HepG2 (cell line): Measurements from ENCODE around the gene TADA3. TPM values are rescaled to one million over a fixed set of nuclear protein-coding genes. Genes with fewer than 3 reads are reported as not detected.

Experiments used
- BRD4 ChIP-seq: sonication (generic); formaldehyde crosslinking; IDR thresholded peaks from 2 replicates; pipeline ENCODE4 v1.4.0; 2020; ENCODE audit warnings: missing genetic modification reagents
- CHD4 ChIP-seq: fragments of 200-600 bp; sonication (generic); IDR thresholded peaks from 2 replicates; pipeline ENCODE4 v1.7.0; 2017; ENCODE audit warnings: mild to moderate bottlenecking, low read length, borderline replicate concordance
- FOXK1 ChIP-seq: sonication (generic); formaldehyde crosslinking; IDR thresholded peaks from 2 replicates; pipeline ENCODE4 v1.4.0; 2020; ENCODE audit warnings: low read depth, missing genetic modification reagents, borderline replicate concordance
- MXD4 ChIP-seq: IDR thresholded peaks from 2 replicates; pipeline ENCODE4 v1.6.1; 2016; ENCODE audit warnings: mild to moderate bottlenecking, missing biosample characterization, missing genetic modification reagents
- MXI1 ChIP-seq: IDR thresholded peaks from 3 replicates; pipeline ENCODE4 v1.6.1; 2012; ENCODE audit warnings: low read depth, low read length, inconsistent platforms, borderline replicate concordance
- NR3C1 ChIP-seq: sonication (generic); formaldehyde crosslinking; IDR thresholded peaks from 2 replicates; pipeline ENCODE4 v1.4.0; 2020; ENCODE audit warnings: missing genetic modification reagents
- RBAK ChIP-seq: sonication (generic); formaldehyde crosslinking; IDR thresholded peaks from 2 replicates; pipeline ENCODE4 v1.5.1; 2020; ENCODE audit warnings: mild to moderate bottlenecking, missing genetic modification reagents
- SAFB2 ChIP-seq: sonication (generic); formaldehyde crosslinking; IDR thresholded peaks from 2 replicates; pipeline ENCODE4 v1.5.1; 2020; ENCODE audit warnings: missing genetic modification reagents, low read depth, mild to moderate bottlenecking, borderline replicate concordance
- SMC3 ChIP-seq: IDR thresholded peaks from 2 replicates; pipeline ENCODE4 v1.6.1; 2011; ENCODE audit warnings: low read length, improper control_type of control experiment
- TEAD2 ChIP-seq: sonication (generic); formaldehyde crosslinking; IDR thresholded peaks from 2 replicates; pipeline ENCODE4 v1.9.0; 2021; ENCODE audit warnings: missing genetic modification reagents
- THRA ChIP-seq: sonication (generic); formaldehyde crosslinking; IDR thresholded peaks from 2 replicates; pipeline ENCODE4 v1.4.0; 2020; ENCODE audit warnings: missing genetic modification reagents, borderline replicate concordance
- ZNF232 ChIP-seq: sonication (generic); formaldehyde crosslinking; IDR thresholded peaks from 2 replicates; pipeline ENCODE4 v1.4.0; 2020; ENCODE audit warnings: missing genetic modification reagents, borderline replicate concordance
- ZNF430 ChIP-seq: sonication (generic); formaldehyde crosslinking; IDR thresholded peaks from 2 replicates; pipeline ENCODE4 v1.9.0; 2021; ENCODE audit warnings: mild to moderate bottlenecking, missing genetic modification reagents
- ZNF446 ChIP-seq: sonication (generic); formaldehyde crosslinking; IDR thresholded peaks from 2 replicates; pipeline ENCODE4 v1.5.0; 2020; ENCODE audit warnings: mild to moderate bottlenecking, missing genetic modification reagents
- ZNF512B ChIP-seq: sonication (generic); formaldehyde crosslinking; IDR thresholded peaks from 2 replicates; pipeline ENCODE4 v1.5.1; 2020; ENCODE audit warnings: missing genetic modification reagents, mild to moderate bottlenecking, borderline replicate concordance
- ZNF547 ChIP-seq: sonication (generic); formaldehyde crosslinking; IDR thresholded peaks from 2 replicates; pipeline ENCODE4 v1.5.1; 2020; ENCODE audit warnings: mild to moderate bottlenecking, missing genetic modification reagents
- ZNF569 ChIP-seq: sonication (generic); formaldehyde crosslinking; IDR thresholded peaks from 2 replicates; pipeline ENCODE4 v1.5.0; 2020; ENCODE audit warnings: mild to moderate bottlenecking, missing genetic modification reagents, moderate library complexity, borderline replicate concordance
- ZNF878 ChIP-seq: sonication (generic); formaldehyde crosslinking; IDR thresholded peaks from 2 replicates; pipeline ENCODE4 v1.8.1; 2023; ENCODE audit warnings: mild to moderate bottlenecking, missing genetic modification reagents, moderate library complexity
- polyA plus RNA-seq, 8 experiments: library from polyadenylated mRNA; depleted of rRNA in 3 of 8; stranded (reverse) in 7 of 8; unstranded in 1 of 8; fragments of >200 nt; fragmentation: Illumina TruSeq in 4 of 8; extraction: Trizol in 4 of 8; gene quantifications; 2 replicates each; pipeline versions ENCODE4 v1.2.1 to v1.2.3, GENCODE V29; 2011 to 2016; ENCODE audit warnings: low read depth in 4 of 8, missing spikeins in 1 of 8, mixed read lengths in 1 of 8; ENCODE audit not compliant: insufficient read depth in 1 of 8
- total RNA-seq, 5 experiments: library from RNA; depleted of rRNA; stranded (reverse); fragments of >200 nt; fragmentation: Illumina TruSeq; extraction: Trizol; gene quantifications; 2 replicates each; pipeline ENCODE4 v1.2.3, GENCODE V29; 2016; ENCODE audit warnings: low read depth in 1 of 5
- TF ChIP-seq, protein P1 (sequence below): sonication (generic); formaldehyde crosslinking; IDR thresholded peaks from 2 replicates; pipeline ENCODE4 v1.5.1; 2020; ENCODE audit warnings: missing genetic modification reagents, mild to moderate bottlenecking, borderline replicate concordance
- TF ChIP-seq, protein P2 (sequence below): IDR thresholded peaks from 2 replicates; pipeline ENCODE4 v1.6.1; 2016; ENCODE audit warnings: low read depth, control low read depth

Gene TADA3
- total and polyA plus RNA-seq, 2 of the 13 experiments (the other 11 are each of a cell fraction or from before 2014, with no cell fraction given) = 32.1 to 37.1 TPM

DNA sequence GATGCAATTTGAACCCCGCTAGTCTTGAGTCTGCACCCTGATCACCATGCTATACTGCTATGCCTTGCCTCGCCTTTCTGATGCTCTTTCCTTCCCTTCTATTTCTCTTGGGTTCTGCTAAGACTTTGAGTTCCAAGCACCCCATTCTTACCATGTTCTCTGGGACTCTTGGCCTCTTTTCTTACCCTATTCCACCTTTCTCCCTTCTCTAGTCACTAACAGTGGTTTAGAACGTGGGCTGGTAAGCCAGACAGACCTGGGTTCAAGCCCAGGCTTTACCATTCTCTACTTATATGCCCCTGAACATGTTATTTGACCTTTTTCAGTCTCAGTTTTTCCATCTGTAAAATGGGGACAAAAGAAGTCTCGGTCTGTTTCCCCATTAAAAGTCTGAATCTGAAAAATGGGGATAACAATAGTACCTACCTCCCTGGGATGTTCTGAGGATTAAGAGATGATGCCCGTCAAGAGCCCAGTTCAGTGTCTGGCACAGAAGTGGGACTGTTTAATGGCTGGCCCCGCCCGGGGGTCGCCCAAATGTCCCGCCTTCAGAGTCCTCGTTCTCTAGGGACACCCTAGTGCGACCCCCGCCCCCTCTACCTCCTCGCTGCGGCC lies 376 bp downstream of the TADA3 start (continued):
- TF ChIP-seq SMC3 (no peak), CHD4 (peak; percentile 93; the same call in 1 of the 2 replicates), ZNF547 (no peak), MXI1 (no peak), ZNF232 (CRISPR knock-in tag) (0 out of 2 replicates have a peak, but pooled peaks have one; percentile 29), BRD4 (CRISPR knock-in tag) (no peak), FOXK1 (no peak), TEAD2 (no peak), RBAK (CRISPR knock-in tag) (0 out of 2 replicates have a peak, but pooled peaks have one; percentile 38), SAFB2 (CRISPR knock-in tag) (no peak), ZNF512B (CRISPR knock-in tag) (no peak), ZNF878 (CRISPR knock-in tag) (0 out of 2 replicates have a peak, but pooled peaks have one; percentile 15), ZNF446 (no peak), NR3C1 (no peak), ZNF430 (CRISPR knock-in tag) (peak; percentile 55; the same call in 1 of the 2 replicates), MXD4 (no peak), ZNF569 (CRISPR knock-in tag) (0 out of 2 replicates have a peak, but pooled peaks have one; percentile 11), THRA (CRISPR knock-in tag) (0 out of 2 replicates have a peak, but pooled peaks have one; percentile 43)
- TF ChIP-seq, protein P1, sequence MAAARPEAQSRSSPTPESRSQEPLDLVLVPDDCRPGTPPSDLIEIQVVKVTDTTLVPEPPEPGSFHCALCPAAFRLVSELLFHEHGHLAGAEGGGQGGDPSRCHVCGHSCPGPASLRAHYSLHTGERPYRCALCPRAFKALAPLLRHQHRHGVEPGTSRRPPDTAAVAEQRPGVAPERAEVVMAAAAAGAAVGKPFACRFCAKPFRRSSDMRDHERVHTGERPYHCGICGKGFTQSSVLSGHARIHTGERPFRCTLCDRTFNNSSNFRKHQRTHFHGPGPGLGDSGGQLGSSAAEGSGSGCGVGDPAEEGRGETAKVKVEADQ (CRISPR knock-in tag) = peak; percentile 55; the same call in 1 of the 2 replicates
- TF ChIP-seq, protein P2, sequence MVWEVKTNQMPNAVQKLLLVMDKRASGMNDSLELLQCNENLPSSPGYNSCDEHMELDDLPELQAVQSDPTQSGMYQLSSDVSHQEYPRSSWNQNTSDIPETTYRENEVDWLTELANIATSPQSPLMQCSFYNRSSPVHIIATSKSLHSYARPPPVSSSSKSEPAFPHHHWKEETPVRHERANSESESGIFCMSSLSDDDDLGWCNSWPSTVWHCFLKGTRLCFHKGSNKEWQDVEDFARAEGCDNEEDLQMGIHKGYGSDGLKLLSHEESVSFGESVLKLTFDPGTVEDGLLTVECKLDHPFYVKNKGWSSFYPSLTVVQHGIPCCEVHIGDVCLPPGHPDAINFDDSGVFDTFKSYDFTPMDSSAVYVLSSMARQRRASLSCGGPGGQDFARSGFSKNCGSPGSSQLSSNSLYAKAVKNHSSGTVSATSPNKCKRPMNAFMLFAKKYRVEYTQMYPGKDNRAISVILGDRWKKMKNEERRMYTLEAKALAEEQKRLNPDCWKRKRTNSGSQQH (CRISPR knock-in tag) = no peak
